Measurements from ENCODE around the gene PRELID2.

GRCh38 chr5:145872486-145872885 lies 37.3 kb upstream of the PRELID2 start:
- TF ChIP-seq EZH2 (IDR thresholded peaks at IDR 0.05; ENCODE audit: insufficient read depth, poor library complexity, severe bottlenecking) (no peak), EZH2phosphoT487 (IDR thresholded peaks at IDR 0.05; ENCODE audit: insufficient read depth, low read depth) (no peak)
